Hepatocyte (in vitro differentiated cells): ENCODE results near the gene PLA2G4A.

Source experiments
- CTCF ChIP-seq: fragments of 200-600 bp; sonication (generic); IDR thresholded peaks from 2 replicates; pipeline ENCODE4 v1.5.1; 2016; ENCODE audit warnings: antibody characterized with exemption, mild to moderate bottlenecking; ENCODE audit not compliant: poor library complexity
- EZH2phosphoT487 ChIP-seq: fragments of 200-600 bp; sonication (generic); IDR thresholded peaks from one replicate; pipeline ENCODE4 v1.6.1; 2018; ENCODE audit warnings: antibody characterized with exemption, mild to moderate bottlenecking, low read depth, moderate library complexity; ENCODE audit not compliant: unreplicated experiment, severe bottlenecking

- TF ChIP-seq CTCF (no peak), EZH2phosphoT487 (no peak)
Measured at GRCh38 chr1:186837806-186838205, 9.1 kb downstream of the PLA2G4A start.
